Hematopoietic multipotent progenitor cell treated with erythropoietin and hydrocortisone succinate and interleukin-3 and kit ligand, for 17 days (in vitro differentiated cells): Measurements from ENCODE around the gene ALOX12B.
A peak's percentile ranks its signal among the peaks of the same experiment; 100 is the strongest.
"Not testable (repeated sequence)": the region's sequence is repeated elsewhere in the genome, so short reads cannot be mapped to it uniquely, and the experiment has no call there.

Experiments
- DNase-seq: peaks from one replicate; pipeline ENCODE4 v3.0.0-alpha.2; 2015; ENCODE audit warnings: low spot score

ALOX12B gene

DNA sequence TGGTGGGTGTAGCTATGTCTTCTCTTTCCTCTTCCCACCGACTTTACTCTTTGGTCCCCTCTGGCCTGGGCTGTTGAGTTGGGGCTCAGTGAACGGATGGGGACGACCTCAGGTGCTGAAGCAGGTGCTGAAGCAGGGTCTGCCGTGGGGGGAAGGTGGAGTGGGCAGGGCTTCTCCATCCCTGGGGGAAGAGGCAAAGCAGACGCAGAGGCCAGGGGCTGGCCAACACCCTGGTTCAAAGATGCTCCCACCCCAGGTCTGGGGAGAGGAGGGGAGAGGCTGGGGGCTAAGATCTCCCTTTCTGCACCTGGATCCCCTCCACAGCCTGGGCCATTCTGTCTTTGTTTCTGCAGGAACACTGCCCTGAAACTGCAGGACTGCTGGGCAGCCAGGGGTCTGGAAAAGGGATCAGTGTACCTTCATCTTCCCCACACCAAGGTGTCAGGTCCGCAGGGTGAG lies 22.9 kb downstream of the ALOX12B start:
- no peak for DNase-seq

DNA sequence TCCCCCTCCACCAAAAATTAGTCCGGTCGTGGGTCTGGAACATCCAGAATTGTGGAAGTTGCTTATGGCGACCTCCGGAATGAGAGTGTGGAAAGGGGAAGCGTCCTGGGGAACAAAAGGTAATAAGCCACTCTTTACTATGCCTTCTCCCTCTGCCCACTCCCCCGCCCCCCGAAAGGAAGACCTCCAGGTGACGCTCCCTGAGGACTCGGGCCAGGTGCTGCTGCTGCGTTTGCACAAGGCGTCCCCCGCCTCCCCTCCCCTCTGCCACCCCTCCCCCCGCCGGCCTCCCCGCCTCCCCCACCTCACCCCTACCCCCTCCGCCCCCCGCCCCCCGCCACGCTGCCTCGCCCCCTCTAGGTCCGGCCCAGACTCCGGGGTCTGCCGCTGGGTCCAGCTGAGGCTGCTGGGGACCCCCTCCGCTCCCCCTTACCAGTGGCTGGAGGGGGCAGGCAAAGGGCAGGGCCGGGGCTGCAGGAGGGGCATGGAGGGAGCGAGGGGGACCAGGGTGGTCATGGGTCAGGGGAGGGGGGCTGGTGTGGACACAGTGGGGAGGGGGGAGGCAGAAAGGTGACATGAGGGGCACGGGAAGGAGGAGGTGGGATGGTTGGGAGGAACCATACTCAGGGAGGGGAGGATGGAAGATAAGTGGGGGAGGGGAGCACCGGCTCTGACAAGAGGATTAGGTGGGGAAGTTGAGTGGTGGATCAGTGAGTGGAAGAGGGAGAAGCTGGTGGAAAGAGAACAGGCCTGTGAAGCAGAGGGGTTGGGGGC lies 23.6 kb downstream of the ALOX12B start:
- DNase-seq: no peak

DNA sequence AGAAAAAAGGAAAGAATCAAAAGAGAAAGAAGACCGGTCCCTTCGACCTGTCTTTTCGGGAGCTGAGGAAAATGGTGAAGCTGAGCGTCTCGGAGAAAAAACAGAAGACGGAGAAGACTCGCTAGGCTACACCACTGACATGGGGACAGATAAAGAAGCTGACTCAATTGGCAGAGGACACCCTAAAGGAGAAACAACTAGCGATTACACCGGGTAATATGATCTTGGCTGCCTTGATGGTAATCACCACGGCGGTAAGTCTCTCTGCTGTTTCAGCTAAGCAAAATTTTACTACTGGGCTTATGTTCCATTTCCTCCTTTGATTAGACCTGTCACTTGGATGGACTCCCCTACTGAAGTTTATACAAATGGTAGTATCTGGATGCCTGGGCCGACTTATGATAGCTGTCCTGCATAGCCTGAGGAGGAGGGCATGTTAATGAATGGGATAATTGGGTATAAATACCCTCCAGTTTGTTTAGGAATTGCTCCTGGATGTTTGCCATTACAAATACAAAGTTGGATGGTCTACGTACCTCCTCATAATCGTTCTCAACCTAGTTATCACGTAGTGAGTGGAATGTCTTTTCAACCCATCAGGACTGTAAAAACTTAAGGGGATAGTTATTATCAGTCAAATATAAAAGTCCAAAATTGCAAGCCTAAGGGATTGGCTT lies 24.6 kb downstream of the ALOX12B start:
- DNase-seq: peak; percentile 78

DNA sequence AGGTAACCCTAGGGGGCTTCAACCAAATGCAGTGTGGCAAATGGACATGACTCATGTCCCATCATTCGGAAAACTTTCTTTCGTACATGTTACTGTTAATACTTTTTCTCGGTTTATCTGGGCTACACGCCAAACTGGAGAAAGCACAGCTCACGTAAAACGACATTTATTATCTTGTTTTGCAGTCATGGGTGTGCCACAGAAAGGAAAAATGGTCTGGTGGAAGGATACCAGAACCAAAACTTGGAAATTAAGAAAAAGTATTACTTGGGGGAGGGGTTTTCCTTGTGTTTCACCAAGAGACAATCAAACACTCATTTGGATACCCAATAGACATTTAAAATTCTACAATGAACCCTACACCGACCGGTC lies 25.1 kb downstream of the ALOX12B start:
- DNase-seq: peak; percentile 88

DNA sequence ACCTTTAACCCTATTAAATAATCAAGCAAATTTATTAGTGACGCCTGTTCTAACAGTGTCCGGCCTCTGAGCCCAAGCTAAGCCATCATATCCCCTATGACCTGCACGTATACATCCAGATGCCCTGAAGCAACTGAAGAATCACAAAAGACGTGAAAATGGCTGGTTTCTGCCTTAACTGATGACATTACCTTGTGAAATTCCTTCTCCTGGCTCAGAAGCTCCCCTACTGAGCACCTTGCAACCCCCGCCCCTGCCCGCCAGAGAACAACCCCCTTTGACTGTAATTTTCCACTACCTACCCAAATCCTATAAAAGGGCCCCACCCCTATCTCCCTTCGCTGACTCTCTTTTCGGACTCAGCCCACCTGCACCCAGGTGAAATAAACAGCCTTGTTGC lies 25.7 kb downstream of the ALOX12B start:
- not testable (repeated sequence) for DNase-seq

DNA sequence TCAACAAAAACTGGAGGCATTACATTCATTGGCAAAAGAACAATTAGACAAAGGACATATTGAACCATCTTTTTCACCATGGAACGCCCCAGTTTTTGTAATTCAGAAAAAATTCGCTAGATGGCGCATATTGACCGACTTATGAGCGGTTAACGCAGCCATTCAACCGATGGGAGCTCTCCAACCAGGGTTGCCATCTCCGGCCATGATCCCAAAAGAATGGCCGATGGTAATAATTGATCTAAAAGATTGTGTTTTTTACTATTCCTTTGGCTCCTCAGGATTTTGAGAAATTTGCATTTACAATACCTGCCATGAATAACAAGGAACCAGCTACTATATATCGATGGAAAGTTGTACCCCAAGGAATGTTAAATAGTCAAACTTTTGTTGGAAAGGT lies 27.2 kb downstream of the ALOX12B start:
- peak; percentile 90 for DNase-seq

DNA sequence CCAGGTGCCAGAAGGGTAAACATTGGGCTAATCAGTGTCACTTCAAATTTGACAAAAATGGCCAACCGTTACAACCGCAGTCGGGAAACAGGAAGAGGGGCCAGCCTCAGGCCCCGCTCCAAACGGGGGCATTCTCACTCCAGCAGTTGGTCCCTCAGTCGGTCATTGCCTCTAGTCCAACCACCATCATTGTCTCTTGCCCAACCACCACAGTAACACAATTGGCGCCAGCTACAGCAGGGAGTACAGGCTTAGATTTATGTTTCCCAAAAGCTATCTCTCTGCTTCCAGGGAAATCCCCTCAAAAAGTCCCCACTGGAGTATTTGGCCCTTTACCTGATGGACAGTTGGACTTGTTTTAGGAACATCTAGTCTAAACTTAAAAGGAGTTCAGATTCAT lies 28.4 kb downstream of the ALOX12B start:
- peak; percentile 29 for DNase-seq

DNA sequence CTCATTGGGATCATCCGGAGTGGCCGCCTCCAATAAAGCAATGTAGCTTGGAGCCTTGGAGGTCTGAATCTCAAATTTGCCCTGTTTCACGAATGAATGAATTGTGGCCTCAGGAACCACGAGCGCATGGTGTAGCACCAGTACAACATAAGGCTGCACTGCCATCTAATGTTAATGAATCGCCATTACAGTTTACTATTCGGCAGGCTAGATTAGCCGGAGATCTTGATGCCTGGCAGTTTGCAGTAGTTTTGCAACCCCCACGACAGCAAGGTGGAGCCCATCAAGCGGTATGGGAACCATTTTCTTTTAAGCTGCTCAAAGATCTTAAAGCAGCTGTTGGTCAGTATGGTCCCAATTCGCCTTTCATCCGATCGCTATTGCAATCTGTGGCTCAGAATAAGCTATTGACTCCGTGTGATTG lies 29.8 kb downstream of the ALOX12B start:
- peak; percentile 82 for DNase-seq

DNA sequence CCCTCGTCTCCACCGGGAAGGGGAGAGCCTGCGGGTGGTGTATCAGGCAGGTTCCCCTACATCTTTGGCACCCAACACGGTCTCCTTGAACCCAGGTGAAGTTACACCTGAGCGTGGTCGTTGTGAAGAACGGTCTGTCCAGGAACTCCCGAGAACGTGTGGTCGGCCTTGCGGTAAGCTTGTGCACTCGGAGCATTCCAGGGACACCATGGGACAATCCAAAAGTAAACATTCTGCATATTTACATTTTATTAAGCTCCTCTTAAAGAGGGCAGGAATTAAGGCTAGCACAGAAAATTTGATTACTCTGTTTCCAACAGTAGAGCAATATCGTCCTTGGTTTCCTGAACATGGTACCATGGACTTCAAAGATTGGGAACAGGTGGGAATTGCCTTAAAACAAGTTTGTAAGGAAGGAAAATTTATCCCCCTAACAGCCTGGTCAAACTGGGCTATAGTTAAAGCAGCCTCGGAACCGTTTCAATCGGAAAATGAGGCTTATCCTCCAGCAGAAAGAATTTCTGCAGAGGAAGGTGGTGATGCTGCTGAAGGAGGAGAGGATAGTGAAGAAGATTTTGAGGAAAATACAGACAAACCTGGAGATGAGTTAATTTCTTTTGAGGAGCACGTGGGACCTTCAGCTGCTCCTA lies 30.4 kb downstream of the ALOX12B start:
- no peak for DNase-seq

DNA sequence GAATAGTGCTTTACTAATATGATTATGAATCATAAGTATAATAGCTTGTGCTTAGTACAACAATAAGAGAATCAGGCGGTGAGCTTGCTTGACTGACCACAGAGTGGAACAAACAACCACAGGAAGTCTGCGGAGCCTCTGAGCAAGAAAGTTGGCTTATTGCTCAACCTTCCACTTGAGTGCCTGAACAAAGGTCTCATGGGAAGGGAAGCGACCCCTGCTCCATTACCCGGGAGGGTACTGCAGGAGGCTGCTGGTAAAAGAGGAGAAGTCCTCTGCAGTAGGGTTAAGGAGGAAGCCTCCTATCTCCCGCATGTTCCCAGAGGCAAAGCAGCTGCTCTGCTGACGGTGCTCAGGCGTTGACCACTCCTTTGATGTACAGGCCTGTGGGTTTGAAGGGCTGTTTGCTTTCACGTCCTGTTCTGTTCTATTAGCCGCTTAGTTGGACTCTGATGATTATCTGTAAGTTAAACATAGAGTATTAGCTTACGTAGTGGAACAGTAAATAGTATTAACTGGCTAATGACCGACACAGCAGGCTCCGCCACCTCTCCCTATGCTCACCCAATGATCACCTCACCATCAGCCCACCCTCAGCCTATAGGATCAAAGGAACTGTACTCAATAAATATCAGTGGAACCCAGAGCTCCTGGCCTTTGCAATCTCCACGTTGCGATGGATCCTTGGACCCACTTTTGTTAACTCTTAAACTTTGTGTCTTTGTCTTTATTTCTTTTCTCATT lies 31.1 kb downstream of the ALOX12B start:
- no peak for DNase-seq

DNA sequence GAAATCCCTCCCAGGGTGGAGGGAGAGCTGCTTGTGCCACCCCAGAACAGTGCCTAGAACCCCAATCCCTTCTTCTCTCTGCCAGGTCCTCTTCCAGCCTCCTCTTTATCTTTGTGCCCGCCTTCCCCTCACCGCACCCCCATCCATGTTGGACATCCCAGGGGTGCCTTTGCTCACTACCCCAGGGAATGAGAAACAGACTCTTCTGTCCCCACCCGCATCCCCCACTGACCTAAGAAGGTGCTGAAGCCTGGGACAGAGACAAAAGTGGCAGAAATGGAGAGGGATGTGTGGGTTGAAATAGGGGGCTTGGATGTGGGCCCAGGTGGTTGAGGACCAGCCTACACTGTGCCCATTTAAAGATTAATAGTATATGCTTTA lies 31.7 kb downstream of the ALOX12B start:
- DNase-seq: no peak

DNA sequence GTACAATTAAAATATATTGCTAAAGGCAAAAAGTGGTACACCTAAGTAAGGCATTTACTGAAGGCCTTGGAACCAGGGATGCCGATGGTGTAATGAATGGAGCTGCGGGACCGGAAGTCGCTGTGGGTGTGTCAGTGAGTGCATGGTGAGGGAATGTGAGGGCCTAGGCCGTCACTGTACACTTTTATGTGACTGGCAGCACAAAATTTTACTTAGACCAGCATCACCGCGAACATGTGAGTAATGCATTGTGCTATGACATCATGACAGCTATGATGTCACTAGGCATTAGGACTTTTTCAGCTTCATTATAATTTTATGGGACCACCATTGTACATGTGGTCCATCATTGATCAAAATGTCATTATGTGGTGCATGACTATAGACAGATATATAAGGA lies 33.9 kb downstream of the ALOX12B start:
- no peak for DNase-seq

DNA sequence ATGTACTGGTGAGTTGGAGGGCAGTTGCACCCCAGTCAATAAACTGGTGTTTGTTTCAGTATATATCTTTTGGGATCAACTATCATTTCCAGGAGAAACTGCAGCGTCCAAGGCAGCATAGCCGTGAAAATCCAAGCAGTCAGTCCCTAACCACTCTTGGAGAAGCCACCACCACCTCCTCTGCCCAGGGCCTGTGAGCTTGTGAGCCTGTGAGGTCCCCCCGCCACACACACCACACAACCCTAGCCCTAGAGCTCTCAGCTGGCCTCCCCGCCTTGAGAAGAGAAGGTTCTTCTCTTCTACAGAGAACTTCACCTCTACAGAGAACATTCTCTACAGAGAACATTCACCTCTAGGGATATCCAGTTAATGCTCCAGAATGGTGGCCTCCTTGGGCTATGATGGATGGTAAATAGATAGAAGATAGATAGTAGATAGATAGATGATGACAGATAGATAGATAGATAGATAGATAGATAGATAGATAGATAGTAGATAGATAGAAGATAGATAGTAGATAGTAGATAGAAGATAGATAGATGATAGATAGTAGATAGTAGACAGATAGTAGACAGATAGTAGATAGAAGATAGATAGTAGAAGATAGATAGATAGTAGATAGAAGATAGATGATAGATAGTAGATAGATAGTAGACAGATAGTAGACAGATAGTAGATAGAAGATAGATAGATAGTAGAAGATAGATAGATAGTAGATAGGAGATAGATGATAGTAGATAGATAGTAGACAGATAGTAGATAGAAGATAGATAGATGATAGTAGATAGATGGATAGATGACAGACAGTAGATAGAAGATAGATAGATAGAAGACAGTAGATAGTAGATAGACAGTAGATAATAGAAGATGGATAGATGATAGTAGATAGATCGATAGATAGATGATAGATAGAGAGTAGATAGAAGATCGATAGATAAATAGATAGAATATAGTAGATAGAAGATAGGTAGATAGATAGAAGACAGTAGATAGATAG lies 35.0 kb downstream of the ALOX12B start:
- no peak for DNase-seq

DNA sequence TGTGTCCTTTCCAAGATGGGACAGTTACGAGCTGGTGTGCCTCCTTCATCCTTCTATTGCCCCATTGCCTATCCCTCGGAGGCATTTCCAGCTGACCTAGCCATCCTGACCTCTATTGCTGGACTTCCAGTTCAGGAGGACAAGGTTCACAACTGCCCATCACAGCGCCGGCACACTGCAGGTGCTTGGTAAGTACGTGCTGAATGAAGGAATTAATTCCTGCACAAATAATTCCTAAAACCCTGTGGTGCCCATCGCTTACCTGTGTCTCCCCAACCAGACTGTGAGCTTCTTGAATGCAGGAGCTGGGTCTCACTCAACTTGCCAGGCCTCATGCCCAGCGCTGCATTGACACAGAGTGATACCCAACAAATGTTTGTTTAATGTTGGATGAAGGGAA lies 35.7 kb downstream of the ALOX12B start:
- DNase-seq: no peak

DNA sequence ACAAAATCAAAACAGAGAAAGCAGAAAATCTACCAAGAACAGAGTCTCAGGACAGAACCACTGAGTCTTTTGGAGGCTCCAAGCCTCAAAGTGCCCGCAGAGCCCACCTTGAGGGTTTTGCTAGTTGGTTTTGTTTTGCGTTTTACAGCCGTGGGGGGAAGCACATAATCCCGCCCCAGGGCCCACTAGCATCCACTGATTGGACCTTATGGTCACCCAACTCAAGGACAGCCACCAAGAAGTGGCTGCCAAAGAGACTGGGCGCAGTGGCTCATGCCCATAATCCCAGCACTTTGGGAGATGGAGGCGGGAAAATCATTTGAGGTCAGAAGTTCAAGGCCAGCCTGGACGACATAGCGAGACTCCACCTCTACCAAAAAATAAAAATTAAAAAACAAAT lies 38.8 kb downstream of the ALOX12B start:
- no peak for DNase-seq

DNA sequence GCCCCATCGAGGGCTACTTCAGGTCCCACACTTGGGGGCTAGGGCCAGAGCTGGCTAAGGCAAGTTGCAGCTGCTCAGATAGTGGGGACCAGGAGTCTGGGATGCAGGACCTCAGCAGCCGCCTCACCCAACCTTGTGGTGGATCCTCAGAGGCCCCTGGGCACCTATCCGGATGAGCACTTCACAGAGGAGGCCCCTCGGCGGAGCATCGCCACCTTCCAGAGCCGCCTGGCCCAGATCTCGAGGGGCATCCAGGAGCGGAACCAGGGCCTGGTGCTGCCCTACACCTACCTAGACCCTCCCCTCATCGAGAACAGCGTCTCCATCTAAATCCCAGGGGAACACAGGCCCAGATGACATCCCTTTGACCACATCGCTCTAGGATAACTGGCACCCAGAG lies 39.3 kb downstream of the ALOX12B start:
- DNase-seq: no peak

DNA sequence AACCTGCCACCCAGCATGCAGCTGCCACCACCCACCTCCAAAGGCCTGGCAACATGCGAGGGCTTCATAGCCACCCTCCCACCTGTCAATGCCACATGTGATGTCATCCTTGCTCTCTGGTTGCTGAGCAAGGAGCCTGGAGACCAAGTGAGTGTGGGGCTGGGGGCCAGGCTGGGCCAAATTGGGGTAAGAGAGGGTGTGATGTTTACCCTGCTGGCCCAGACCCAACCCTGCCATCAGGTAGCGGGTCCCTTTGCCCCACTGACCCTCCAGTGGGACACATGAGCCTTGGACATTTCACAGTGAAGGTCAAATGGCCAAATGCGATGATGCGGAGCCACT lies 39.8 kb downstream of the ALOX12B start:
- DNase-seq: no peak

DNA sequence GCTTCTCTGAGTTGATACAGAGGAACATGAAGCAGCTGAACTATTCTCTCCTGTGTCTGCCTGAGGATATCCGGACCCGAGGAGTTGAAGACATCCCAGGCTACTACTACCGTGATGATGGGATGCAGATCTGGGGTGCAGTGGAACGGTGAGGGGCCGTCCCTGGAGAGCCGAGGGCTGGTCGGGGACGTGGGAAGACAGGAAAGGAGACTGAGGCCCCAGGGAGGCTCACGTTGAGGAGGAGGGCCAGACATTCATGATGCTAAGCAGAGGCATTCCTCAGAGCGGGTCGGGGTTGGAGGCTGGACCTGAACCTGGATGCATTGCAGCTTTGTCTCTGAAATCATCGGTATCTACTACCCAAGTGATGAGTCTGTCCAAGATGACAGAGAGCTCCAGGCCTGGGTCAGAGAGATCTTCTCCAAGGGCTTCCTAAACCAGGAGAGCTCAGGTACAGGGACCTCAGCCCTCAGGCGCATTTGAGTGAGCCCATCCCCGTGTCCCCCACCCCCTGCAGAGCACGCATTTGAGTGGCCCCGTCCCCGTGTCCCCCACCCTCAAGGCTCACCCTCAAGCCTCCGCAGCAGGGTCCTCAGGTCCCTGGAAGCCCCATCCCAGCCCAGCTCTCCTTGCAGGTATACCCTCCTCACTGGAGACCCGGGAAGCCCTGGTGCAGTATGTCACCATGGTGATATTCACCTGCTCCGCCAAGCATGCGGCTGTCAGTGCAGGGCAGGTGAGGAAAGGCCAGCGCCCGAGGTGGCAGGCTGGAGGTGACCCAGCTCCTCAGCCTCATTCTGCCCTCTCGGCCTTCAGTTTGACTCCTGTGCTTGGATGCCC lies 40.4 kb downstream of the ALOX12B start:
- no peak for DNase-seq

DNA sequence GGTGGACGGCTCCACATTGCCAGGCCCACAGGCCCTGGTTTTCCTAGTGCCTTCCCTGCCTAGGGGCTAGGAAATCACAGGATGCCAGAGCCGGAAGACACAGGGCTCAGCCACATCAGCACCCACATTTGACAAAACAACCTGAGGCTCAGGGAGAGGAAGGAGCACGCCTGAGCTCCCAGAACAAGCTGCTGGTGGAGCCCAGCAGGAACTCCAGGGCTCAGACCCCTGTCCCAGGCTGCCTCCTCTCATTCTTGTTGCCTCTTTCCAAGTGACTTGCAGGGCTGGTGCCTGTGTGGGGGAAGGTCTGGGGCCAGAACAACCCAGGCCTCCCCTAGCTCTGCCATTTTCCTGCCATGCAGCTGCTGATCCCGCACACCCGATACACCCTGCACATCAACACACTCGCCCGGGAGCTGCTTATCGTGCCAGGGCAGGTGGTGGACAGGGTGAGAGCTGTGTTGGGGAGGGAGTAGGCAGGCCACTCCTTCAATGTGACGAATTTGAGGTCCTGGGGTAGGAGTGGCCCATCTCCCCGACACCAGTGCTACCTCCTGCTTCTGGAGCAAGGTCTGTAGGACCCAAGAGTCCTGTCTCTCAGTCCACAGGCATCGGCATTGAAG lies 41.1 kb downstream of the ALOX12B start:
- peak; percentile 79 for DNase-seq
